ENCODE measurements around the gene RBMS3.
A peak's percentile ranks its signal among the peaks of the same experiment; 100 is the strongest.
"Not testable (repeated sequence)": the region's sequence is repeated elsewhere in the genome, so short reads cannot be mapped to it uniquely, and the experiment has no call there.

Gene RBMS3

DNA sequence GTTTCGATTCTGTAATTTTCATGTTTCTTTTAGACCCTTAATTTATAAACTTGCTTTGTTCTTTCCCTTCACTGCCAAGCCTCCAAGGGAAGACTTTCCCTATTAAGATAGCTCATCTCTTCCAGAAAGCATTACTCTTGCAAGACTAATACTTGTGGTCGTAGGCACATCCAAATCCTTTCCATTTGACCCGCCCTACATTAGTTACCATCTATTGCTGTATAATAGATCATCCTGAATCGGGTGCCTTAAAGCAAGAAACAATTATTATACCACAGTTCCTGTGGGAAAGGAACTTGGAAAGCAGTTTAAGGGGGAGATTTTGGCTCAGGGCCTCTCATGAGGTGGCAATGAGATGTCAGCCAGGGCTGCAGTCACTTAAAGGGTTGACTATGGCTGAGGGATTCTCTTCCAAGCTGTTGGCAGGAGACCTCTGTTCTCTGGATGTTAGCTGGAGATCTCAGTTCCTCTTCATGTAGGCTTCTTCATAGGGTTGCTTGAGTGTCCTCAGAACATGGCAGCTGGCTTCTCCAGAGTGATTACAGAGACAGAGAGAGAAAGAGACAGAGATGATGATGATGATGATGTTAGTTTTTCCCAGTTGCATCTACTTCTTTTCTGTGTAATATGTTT is 755.2 kb downstream of the RBMS3 start:
- TF ChIP-seq, protein P1, sequence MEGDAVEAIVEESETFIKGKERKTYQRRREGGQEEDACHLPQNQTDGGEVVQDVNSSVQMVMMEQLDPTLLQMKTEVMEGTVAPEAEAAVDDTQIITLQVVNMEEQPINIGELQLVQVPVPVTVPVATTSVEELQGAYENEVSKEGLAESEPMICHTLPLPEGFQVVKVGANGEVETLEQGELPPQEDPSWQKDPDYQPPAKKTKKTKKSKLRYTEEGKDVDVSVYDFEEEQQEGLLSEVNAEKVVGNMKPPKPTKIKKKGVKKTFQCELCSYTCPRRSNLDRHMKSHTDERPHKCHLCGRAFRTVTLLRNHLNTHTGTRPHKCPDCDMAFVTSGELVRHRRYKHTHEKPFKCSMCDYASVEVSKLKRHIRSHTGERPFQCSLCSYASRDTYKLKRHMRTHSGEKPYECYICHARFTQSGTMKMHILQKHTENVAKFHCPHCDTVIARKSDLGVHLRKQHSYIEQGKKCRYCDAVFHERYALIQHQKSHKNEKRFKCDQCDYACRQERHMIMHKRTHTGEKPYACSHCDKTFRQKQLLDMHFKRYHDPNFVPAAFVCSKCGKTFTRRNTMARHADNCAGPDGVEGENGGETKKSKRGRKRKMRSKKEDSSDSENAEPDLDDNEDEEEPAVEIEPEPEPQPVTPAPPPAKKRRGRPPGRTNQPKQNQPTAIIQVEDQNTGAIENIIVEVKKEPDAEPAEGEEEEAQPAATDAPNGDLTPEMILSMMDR (IDR thresholded peaks at IDR 0.05; ENCODE audit: extremely low read depth, insufficient read depth, missing control alignments) = no peak
- in situ Hi-C loops (cut with MboI; ENCODE audit: low pct_unique_long_range_greater_than_20kb, low sequenced_read_pairs, unreplicated experiment) = loop anchor here (25.0 kb wide), 1 partner anchor 651 kb away; no protein-coding TSS in a partner anchor
- no peak for DNase-seq (ENCODE audit: low spot score)

DNA sequence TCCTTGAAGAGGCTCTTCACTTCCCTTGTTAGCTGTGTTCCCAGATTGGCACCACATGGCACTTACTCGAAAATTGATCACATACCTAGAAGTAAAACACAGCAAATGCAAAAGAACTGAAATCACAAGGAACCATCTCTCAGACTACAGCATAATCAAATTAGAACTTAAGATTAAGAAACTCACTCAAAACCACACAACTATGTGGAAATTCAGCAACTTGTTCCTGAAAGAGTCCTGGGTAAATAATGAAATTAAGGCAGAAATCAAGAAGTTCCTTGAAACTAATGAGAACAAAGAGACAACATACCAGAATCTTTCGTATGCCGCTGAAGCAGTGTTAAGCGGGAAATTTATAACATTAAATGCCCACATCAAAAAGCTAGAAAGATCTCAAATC is 759.3 kb downstream of the RBMS3 start:
- TF ChIP-seq, protein P1 (IDR thresholded peaks at IDR 0.05; ENCODE audit: extremely low read depth, insufficient read depth, missing control alignments) = no peak
- DNase-seq (ENCODE audit: low spot score) = no peak
- in situ Hi-C loops (cut with MboI; ENCODE audit: low pct_unique_long_range_greater_than_20kb, low sequenced_read_pairs, unreplicated experiment) = loop anchor here (25.0 kb wide), 1 partner anchor 647 kb away; no protein-coding TSS in a partner anchor

- in situ Hi-C loops (cut with MboI; ENCODE audit: low pct_unique_long_range_greater_than_20kb, low sequenced_read_pairs, unreplicated experiment) = loop anchor here (25.0 kb wide), 1 partner anchor 646 kb away; no protein-coding TSS in a partner anchor
- not testable (repeated sequence) for DNase-seq (ENCODE audit: low spot score)
These were observed 760.6 kb downstream of the RBMS3 start for GRCh38 chr3:30041481-30041880.

DNA sequence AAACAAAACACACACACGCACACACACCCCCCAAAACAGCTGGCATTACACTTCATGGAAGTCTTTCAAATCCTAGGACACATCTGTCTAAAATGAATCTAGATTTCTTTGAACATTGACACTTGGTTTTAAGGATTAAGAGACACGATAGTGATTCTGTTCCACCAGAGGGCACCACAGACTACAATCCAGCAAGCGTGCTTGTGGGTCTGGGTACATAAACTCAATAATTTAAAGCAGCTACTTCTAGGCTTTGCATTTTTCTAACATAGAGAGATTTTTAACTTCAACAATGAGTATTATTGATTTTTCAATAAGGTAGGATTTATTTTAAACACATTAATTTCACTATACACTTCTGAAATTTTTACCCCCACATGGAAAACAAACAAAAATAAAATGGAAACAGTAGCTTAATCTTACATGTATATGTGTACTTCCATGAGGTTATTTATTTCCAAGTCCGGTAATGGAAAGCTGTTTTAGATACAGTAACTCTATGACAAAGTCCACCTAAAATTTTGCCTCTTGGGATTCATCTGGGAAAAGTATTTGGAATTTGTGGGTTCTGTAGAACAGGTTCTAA is 761.5 kb downstream of the RBMS3 start:
- DNase-seq (ENCODE audit: low spot score) = peak; percentile 25
- in situ Hi-C loops (cut with MboI; ENCODE audit: low pct_unique_long_range_greater_than_20kb, low sequenced_read_pairs, unreplicated experiment) = loop anchor here (25.0 kb wide), 1 partner anchor 645 kb away; no protein-coding TSS in a partner anchor

DNA sequence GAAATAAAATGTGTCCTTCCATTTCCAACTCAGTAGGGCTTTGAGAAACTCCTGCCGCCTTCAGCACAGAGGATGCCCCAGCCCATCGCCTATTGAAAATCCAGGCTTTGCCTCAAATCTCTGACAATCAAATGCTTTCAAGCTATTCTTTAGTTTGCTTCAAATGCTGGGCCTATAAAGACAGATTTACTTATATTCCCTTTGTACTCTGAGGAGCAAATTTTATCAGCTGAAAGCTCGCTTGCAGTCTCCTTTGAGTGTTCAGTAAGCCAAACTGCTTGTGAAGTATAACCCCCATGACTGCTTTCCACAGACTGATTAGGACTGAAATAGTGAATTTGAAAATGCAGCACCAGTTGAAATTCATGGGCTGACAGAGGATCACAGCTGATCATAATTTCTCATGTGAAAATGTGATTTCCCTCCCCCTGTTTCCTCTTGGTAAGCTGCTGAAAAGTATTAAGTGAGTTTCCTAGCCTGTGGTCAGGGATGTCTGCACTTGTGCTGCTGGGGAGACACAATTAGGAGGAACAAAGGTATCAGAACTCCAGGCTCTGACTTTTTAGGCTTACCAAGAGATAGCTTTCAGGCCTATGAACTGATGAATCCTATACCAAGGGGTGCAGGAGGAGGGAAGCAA is 762.2 kb downstream of the RBMS3 start:
- DNase-seq (ENCODE audit: low spot score) = no peak
- TF ChIP-seq, protein P1 (IDR thresholded peaks at IDR 0.05; ENCODE audit: extremely low read depth, insufficient read depth, missing control alignments) = no peak
- in situ Hi-C loops (cut with MboI; ENCODE audit: low pct_unique_long_range_greater_than_20kb, low sequenced_read_pairs, unreplicated experiment) = loop anchor here (25.0 kb wide), 1 partner anchor 644 kb away; no protein-coding TSS in a partner anchor

More for the DNA sequence above, 761.5 kb downstream of the RBMS3 start:
- TF ChIP-seq, protein P1 (IDR thresholded peaks at IDR 0.05; ENCODE audit: extremely low read depth, insufficient read depth, missing control alignments) = peak; percentile 64

- DNase-seq (ENCODE audit: low spot score) = no peak
- in situ Hi-C loops (cut with MboI; ENCODE audit: low pct_unique_long_range_greater_than_20kb, low sequenced_read_pairs, unreplicated experiment) = loop anchor here (25.0 kb wide), 1 partner anchor 643 kb away; no protein-coding TSS in a partner anchor
- TF ChIP-seq, protein P1 (IDR thresholded peaks at IDR 0.05; ENCODE audit: extremely low read depth, insufficient read depth, missing control alignments) = no peak
These were observed 763.6 kb downstream of the RBMS3 start for GRCh38 chr3:30044515-30044914.
